LNCAP (cell line): Measurements from ENCODE around the gene CDK7.

ENCODE experiments used
- TF ChIP-seq, protein P1 (sequence below): fragments of 450-650 bp; IDR thresholded peaks from 2 replicates; pipeline ENCODE4 v1.5.1; 2017; ENCODE audit warnings: mild to moderate bottlenecking

The CDK7 gene

DNA sequence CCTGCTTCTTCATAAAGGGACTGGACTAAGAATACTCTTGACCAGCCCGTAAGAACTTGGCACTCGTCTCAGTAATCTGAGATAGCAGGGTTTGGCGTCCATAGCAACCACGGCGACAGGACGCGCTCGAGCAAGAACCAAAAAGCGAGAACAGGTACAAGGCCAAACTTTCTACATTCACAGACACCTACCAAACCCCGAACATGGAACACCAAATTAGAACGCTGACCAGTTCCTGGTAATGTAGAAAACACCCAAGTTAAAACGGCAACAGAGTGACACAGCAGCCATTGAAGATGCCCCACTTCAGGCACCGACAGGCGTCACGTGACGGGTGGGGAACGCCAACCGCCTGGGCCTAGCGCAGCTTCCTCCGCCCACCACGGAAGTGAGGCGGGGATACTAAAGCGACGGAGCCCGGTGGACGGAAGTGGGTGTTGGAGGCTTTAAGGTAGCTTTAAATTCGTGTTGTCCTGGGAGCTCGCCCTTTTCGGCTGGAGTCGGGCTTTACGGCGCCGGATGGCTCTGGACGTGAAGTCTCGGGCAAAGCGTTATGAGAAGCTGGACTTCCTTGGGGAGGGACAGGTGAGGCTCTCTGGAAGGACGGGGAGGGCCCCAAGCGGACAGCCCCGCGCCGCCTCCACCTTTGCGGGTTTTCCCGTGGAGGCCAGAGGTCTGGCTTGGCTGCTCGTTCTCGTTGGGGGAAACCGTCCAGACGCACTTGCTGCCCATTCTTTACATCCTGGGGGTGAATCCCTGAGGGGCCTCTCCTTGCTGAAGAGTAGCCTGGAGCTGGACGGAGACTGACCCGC lies at the start of gene CDK7:
Gene CDK7 (plus strand): TSS at position 430 of the 812 bp plus-strand sequence. CDS start 90 bp downstream, at position 520.
- TF ChIP-seq, protein P1, sequence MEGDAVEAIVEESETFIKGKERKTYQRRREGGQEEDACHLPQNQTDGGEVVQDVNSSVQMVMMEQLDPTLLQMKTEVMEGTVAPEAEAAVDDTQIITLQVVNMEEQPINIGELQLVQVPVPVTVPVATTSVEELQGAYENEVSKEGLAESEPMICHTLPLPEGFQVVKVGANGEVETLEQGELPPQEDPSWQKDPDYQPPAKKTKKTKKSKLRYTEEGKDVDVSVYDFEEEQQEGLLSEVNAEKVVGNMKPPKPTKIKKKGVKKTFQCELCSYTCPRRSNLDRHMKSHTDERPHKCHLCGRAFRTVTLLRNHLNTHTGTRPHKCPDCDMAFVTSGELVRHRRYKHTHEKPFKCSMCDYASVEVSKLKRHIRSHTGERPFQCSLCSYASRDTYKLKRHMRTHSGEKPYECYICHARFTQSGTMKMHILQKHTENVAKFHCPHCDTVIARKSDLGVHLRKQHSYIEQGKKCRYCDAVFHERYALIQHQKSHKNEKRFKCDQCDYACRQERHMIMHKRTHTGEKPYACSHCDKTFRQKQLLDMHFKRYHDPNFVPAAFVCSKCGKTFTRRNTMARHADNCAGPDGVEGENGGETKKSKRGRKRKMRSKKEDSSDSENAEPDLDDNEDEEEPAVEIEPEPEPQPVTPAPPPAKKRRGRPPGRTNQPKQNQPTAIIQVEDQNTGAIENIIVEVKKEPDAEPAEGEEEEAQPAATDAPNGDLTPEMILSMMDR = no peak

DNA sequence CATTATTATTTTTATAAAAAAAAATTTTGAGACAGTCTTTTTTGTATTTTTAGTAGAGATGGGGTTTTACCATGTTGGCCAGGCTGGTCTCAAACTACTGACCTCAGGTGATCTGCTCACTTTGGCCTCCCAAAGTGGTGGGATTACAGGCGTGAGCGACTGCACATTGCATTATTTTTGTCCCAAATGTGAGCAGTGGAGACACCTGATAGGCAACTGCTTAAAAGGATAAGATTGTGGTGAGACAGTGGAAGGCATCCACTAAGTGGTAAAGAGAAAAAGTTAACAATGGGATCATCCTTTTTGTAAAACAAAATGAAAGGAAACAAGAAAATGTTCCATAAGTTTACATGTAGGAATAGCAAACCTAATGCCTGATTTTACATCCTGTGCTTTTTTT lies 47.3 kb upstream of the CDK7 start:
- TF ChIP-seq, protein P1 = no peak

DNA sequence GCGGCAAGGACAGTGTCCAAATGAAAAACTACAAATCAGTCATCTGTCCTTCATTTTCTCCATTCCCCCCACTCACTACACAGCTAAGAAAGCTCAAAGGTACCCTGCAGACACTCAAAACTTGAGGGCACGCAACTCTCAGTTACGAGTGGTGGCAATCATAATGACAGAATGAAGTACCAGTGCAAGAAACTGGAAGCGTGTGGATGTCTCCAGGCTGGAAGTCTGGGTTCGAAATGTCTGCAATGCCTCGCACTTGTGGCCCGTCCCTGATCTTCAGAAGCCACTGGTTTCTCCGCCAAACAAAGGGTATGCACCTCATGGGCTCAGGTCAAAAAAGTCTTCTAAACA lies 45.9 kb upstream of the CDK7 start:
- TF ChIP-seq, protein P1 = no peak

DNA sequence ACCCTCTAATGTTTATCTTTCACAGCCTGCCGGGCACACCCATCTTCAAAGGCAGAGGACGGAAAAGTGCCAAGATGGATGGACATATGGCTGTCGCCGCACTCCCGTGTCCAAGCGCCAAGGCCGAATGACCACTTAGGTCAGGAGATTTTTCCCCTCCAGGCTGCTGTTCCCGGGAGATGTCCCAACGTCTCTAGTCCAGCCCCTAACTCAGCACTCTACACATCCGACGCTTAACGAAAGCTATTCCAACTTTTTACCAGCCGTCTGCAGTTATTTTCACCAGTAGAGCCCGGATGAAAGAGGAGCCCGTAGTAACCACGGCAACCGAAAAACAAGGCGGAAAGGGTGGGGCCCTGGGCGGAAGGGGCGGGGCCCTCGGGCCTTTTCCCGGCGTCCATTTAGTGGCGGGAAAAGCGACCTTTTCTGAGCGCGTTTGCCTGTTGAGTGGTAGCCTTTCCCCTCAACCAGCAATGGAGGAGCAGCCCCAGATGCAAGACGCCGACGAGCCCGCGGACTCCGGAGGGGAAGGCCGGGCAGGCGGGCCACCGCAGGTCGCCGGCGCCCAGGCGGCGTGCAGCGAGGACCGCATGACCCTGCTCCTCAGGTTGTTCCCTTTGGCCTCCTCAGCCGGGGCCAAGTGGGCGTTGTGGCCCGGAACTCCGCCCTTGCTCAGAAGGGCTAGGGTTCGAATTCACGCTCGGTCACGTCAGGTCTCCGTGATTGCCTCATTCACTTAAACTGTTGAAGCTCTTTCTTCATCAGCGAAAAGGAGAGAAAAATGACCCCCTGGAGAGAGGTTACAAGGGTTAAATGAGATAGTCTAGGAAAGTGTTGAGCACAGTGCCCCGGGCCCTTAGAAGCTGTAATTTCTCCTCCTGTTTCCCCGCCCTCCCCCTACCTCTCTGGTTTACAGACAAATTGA lies 45.3 kb upstream of the CDK7 start, which contains the start of gene CENPH:
Gene CENPH (plus strand): TSS at position 422 of the 925 bp plus-strand sequence. CDS start 52 bp downstream, at position 474.
- TF ChIP-seq, protein P1 = no peak

DNA sequence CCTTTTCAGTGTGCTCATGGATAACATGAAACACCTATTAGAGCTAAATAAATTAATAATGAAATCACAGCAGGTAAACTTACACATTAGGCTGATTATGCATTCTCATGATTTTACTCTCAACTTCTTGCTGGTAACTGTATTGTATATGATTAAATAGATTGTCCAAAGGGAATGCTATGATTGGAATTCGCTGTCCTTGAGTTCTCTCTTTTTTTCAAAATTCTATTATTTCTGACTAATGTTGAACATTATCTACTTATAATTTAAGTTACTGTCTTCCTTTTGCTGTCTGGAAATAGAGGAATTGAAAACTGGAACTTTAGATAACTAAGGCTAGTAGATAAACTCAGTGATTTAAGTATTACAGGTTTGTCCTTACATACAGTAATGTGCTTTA lies 32.2 kb upstream of the CDK7 start:
- TF ChIP-seq, protein P1 = no peak

DNA sequence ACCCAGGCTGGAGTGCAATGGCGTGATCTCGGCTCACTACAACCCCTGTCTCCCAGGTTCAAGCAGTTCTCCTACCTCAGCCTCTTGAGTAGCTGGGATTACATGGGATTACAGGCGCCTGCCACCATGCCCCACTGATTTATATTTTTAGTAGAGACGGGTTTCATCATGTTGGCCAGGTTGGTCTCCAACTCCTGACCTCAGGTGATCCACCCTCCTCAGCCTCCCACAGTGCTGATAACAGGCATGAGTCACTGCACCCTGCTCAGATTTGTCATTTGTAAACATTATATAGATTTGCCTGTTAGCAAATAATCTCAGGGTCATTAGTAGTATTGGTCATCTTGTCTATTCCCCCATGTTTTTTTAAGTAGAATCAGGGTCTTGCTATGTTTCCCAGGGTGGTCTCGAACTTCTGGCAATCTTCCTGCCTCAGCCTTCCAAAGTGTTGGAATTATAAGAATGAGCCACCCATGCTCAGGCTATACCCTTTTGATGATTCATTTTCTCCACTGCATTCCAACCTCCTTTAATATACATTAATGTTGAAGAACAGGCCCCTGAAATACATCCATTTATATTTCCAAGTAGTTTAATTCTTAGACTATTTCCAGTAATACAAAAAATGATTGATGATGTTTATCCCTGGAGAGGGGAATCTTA lies 28.0 kb upstream of the CDK7 start:
- TF ChIP-seq, protein P1 = no peak

DNA sequence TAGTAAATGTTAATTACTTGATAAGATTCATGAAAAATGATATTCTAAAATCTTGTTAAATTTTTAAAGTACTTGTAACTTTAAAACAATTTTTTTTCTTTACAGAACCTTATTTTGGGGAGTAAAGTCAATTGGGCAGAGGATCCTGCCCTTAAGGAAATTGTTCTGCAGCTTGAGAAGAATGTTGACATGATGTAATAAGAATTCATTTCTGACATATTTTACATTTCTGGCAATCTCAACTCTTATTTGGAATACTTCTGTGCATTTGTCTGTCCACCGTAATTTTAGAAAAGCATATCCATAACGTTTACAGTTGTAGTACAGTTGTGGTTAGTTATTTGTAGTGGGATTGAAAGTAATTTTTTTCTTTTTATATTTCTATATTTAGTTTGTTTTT lies 25.1 kb upstream of the CDK7 start:
- TF ChIP-seq, protein P1 = no peak
